HG03064 (cell line): Measurements from ENCODE around the gene ARGLU1.

Experiments
- ATAC-seq: cut with Tn5 transposase; IDR thresholded peaks from one replicate; pipeline ENCODE4 v1.9.1; 2021; ENCODE audit warnings: low read depth; ENCODE audit not compliant: unreplicated experiment

Gene ARGLU1

DNA sequence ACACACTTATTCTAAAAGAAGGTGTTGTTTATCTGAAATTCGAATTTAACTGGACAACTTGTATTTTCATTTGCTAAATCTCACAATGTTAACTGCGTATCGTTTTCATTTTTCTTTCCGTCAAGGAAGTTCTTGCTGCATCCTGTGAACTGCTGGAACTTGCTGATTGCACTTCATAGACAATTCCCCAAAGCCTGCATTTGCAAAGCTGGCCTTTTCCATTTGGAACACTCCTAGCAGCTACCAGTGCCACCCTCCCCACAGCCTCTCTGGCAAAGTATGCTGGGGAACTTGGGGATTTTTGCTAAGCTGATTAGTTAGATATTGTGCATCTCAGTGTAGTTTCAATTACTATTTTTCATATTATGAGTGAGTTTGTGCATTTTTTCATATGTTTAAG is 20.4 kb upstream of the ARGLU1 start:
- no peak for ATAC-seq

DNA sequence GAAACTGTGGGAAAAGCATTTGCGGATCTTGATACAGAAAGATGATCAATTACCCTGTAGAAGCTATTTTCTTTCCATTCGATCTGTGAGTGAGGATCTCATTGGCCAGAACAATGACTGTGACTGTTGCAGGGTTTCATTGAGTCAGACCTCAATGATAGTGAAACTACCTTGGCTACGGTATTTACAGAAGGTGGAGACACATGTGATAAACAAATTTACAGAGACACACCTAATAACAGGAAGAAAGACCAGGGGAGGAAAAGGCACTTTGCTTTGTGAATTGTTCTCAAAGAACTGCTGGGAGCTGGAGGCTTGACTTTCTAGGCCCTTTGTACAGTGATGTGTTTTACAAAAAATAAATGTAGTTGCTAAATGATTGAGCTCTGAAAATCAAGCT is 19.9 kb upstream of the ARGLU1 start:
- ATAC-seq, result no peak

DNA sequence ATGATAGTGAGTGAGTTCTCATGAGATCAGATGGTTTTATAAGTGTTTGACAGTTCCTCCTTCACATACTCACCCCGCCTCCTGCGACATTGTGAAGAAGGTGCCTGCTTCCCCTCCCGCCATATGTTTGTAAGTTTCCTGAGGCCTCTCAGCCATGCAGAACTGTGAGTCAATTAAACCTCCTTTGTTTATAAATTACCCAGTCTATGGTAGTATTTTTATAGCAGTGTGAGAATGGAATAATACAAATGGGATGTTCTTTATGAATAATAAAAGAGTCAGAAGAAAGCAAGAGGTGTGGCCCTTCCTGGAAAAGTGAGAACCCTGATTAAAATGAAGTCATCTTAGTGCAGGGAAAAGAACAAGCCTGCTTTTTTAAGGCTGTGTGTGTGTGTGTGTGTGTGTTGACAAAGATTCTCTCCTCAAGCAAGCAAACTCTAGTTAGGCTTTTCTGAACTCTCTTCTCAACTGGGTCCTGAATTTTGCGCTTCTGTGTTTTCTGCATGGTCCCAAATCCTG is 18.8 kb upstream of the ARGLU1 start:
- ATAC-seq, result no peak

DNA sequence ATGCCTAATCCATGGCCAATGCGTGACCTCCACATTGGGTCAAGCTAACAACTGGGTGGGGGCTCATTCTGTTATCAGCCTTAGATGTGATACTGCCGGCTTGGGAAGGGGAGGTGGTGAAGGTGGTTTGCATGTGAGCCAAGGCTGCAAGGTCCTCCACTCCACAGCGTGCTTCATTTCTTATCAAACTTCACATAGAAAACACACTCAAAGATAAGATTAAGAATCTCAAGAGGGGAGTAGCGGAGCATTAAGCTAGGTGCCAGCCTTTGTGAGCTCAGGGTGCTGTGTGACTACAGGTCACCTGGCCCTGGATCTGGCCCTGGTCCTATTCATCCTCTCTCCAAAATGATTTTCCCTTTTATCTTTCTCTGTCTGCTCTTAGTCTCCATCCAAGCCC is 13.3 kb upstream of the ARGLU1 start:
- ATAC-seq, result no peak

GRCh38 chr13:106575896-106576295 is 8.0 kb upstream of the ARGLU1 start:
- ATAC-seq, result no peak

GRCh38 chr13:106573868-106574267 is 5.9 kb upstream of the ARGLU1 start:
- no peak for ATAC-seq

- ATAC-seq, result no peak
These were observed 5.4 kb upstream of the ARGLU1 start for GRCh38 chr13:106573284-106573846.

DNA sequence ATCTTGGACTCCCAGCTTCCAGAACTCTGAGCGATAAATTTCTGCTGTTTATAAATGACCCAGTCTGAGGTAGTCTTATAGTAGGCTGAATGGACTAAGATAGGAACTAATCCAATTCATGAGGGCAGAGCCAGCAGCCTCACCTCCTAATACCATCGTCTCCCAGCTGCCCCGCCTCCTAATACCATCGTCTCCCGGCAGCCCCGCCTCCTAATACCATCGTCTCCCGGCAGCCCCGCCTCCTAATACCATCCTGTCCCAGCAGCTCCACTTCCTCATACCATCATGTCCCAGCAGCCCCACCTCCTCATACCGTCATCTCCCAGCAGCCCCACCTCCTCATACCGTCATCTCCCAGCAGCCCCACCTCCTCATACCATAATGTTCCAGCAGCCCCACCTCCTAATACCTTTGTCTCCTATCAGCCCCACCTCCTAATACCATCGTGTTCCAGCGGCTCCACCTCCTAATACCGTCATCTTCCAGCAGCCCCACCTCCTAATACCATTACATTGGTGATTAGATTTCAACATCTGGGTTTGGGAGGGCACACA is 2.4 kb upstream of the ARGLU1 start:
- ATAC-seq, result no peak

DNA sequence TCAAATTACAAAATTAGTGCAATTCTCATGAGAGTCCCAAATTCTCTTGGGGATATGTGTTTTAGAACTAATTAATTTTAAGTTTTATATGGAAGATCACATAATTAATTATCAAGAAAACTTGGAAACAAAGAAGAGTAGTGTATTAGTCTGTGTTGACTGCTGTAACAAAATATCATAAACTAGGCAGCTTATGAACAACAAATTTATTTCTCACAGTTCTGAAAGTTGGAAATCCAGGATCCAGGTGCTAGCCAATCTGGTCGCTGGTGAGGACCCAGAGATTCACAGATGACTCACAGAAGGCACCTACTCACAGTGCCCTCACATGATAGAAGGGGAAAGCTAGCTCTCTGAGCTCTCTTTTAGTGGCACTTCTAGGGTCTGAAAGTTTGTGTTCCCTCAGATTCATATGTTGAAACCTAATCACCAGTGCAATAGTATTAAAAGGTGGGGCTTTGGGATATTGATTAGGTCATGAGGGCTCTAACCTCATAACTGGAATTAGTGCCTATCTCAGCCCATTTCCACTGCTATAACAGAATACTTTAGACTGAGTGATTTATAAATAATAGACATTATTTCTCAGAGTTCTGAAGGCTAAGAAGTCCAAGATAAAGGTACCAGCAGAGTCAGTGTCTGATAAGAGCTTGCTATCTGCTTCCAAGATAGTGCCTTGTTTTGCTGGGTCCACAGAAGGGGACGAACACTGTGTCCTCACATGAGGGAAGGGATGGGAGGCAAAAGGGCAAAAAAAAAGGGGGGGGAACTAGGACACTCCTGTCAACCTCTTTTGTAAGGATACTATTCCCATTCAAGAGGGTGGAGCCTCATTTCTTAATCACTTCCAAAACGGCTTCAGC is 1.5 kb upstream of the ARGLU1 start:
- no peak for ATAC-seq

DNA sequence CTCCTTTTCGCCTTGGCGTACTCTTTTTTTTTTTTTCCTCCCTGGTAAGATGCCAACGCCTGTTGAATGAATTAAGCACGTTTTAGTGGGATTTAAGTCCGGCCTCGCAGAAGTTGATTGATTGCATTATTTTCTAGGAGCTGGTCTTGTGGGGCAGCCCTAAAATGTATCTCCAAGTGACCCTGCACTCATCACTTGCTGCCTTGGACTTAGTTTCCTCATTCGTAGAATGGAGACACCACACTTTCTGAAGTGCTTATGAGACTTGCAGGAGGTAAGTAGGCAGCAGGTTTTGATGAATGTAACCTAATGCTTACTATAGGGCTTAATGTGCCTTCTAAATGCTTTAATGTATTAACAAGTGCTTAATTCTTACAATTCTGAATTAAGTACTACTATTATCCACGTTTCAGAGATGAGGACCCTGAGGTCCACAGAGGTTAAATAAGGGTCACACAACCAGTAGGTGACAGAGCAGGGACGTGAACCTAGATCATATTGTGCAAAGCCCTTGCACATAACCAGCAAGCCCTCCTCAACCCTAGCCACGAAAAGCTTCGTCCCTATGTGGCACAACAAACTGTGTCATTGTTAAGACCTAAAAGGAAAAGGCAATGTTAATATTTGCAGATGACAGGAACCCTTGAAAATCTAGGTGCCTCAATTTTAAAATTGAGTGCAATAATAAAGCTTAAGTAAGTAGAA is 514 bp upstream of the ARGLU1 start:
- peak; percentile 34 for ATAC-seq

DNA sequence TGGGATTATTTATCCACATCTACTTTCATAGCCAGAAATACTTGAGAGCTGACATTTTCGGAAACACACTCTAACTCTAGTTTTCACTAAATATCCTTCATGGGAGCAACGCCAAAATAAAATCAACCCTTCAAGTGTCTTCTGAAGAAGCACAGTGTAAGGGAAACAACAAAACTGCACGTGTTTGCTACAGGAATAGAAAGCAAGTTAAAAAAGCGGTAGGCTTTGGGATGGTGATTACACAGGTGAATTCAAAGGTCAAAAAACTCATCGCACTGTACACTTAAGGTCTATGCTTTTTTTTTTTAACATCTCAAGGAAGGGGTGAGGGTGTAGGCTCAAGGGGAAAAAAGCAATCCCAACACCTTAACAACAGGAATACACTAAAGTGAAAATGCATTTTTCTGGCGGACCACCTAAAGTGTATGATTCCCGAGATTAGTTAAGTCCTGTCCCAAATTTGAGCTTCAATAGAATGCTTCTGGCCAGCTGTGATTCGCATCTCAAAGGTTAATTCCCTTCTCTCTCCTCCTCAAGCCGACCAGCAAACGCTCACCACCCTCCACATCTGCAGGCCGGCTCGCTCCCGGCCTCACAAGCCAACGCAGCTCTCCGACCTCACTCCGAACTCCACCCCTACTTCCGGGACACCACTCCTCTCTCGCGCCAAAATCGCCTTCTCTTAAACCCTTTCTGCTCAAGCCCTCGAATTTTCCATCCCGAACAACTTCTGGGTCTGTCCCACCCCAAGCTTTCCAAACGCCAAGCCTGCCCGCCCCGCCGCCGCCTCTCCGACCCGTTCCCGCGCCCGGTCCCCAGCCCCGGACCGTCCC is 1.1 kb downstream of the ARGLU1 start:
- ATAC-seq, result peak; percentile 44

- ATAC-seq, result no peak
These were observed 2.7 kb downstream of the ARGLU1 start for GRCh38 chr13:106565127-106565775.

DNA sequence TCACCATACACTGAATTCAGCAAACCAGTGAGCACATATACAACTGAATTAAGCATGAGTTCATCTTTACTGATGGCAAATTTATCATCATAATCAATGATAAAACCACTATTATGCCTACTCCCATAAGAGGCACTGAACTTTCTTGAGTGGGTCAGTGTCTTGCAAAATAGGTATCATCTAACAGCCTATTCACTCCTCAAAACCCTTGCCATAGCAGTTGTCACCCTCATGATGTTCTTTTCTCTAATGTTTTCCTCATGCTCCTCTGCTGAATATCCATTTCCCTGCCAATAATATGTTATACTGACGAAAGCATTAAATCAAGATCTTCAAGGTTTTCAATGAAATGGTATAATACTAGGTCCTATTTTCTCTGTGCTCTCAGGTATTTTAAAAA is 5.6 kb downstream of the ARGLU1 start:
- ATAC-seq, result no peak

DNA sequence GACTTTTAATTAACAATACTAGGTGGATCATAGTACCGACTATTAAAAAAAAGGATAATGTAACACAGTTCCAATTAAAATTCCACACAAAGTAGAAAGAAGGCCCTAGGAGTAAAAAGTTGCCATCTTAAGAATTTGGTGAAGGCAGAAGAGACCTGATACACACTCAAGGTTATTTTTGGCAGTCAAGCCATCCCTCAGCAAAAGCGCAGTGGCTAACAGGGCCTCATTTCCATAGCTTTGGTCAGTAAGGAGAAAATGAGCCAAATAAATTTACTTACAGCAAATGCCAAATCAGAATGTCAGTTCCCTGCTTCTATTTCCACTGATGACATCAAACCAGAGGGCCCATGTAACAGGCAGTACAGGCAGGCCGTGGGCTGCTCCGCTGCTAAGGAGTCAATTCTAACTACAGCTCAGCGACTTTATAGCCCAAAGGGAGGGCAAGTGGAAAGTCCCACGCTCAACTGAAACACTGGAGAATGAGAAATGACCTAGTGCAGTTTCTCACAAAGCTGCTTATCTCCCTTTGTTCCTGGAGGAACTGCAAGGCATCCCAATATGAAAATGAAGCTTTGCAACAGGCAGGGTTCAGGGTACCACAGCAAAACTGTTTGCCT is 6.3 kb downstream of the ARGLU1 start:
- ATAC-seq, result peak; percentile 62

DNA sequence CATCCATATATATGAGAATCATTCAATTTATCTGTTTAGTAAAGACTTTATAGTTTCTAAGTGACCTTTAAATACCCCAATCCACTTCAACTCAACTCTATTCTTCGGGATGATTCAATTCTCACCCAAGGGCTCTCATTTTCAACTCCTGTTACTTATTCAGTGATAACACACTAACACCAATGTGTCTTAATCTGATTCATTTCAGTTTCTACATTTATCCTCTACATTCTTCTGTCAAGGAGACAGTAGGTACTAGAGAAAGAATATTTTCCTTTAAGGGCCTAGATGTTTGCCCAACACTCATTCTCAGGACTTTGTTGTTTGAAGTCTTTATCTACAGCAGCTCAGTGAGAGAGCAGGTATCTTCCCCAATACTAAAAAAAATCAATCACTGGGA is 7.1 kb downstream of the ARGLU1 start:
- no peak for ATAC-seq

DNA sequence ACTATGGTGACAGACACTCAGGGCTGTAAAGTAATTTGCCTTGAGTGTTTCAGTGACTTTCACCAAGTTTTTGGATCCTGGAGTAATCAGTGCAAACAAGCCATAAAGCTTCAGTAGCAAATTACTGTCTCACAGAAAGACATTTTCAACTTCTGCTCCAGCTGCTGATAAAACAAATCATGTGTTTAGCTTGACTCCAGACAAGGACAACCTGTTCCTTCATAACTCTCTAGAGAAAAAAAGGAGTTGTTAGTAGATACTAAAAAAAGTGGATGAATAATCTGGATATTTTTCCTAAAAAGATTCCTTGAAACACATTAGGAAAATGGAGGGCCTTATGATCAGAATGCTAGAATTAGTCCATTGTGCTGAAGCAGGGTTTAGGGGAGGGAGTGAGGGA is 9.4 kb downstream of the ARGLU1 start:
- no peak for ATAC-seq

GRCh38 chr13:106555631-106556328 is 12.2 kb downstream of the ARGLU1 start:
- ATAC-seq, result no peak

DNA sequence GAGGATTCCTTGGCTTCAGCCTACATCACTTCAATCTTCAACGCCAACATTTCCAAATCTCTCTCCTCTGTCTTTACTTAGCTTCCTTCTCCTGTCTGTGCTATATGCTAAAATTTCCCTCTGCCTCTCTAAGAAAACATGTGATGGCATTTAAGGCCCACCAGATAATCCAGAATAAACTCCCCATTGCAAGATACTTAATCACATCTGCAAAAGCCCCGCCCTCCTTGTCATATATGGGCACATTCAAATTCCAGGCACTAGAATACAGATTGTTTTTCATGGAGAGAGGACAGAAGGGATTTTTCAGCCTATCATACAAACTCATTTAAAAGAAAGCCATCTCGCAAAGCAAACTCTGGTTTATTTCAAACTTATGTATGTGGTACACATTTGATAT is 16.2 kb downstream of the ARGLU1 start:
- no peak for ATAC-seq

GRCh38 chr13:106551350-106551749 is 16.6 kb downstream of the ARGLU1 start:
- no peak for ATAC-seq
